ENCODE data around the gene ZC3H12C.

- no peak for TF ChIP-seq CTCF (IDR thresholded peaks at IDR 0.05)
- no peak for TF ChIP-seq POLR2A (IDR thresholded peaks at IDR 0.05)
- TF ChIP-seq POLR2AphosphoS5 (IDR thresholded peaks at IDR 0.05), result no peak
Measured at GRCh38 chr11:110088535-110089344, 4.5 kb upstream of the ZC3H12C start.
